Measurements from ENCODE around the gene UBL3.

UBL3 gene, protein sequence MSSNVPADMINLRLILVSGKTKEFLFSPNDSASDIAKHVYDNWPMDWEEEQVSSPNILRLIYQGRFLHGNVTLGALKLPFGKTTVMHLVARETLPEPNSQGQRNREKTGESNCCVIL

GRCh38 chr13:29850213-29850898 lies at the start of gene UBL3:
Gene UBL3, minus strand, starts transcription at chr13:29850617. Its CDS starts 1,079 bp downstream, at chr13:29849538.
- peak; percentile 95 for DNase-seq

GRCh38 chr13:29897102-29897501 lies 46.7 kb upstream of the UBL3 start:
- DNase-seq, result no peak

DNA sequence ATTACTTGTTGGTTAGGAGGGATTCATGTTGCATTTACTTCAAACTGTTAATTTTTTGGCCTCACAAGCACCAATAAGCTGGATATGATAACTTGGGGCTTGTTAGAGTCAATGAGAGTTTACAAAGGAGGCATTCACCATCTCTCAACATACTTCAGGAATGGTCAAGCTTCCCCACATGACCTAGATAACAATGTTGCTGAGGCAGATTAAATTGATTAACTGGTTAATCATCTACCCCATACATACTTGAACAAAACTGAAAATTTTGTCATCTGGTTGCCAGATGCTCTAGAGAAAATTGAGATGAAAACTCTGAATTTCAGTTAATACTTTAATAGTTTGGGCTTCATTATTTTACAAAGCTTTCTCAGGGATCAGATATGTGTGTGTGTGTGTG lies 43.0 kb upstream of the UBL3 start:
- DNase-seq, result peak; percentile 38

- no peak for DNase-seq
Observed at GRCh38 chr13:29892151-29892550, 41.7 kb upstream of the UBL3 start.

DNA sequence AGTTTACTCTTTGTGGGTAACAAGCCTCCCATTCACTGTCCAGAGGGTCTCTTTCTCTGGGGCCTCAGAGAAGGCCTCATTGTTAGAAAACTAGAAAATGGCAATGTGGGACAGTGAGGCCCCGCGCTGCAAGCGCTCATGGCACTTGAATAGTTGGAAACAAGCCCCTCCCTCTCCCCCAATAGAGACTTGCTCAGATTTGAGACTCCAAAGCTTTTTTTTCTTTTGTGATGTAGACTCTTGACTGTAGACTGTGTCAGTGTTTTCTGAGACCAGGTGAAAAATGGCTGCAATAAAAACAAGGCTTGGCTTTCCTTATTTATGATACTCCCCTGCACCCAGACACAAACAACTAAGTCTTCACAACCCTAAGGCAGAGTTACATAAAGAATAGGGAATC lies 38.7 kb upstream of the UBL3 start:
- no peak for DNase-seq

DNA sequence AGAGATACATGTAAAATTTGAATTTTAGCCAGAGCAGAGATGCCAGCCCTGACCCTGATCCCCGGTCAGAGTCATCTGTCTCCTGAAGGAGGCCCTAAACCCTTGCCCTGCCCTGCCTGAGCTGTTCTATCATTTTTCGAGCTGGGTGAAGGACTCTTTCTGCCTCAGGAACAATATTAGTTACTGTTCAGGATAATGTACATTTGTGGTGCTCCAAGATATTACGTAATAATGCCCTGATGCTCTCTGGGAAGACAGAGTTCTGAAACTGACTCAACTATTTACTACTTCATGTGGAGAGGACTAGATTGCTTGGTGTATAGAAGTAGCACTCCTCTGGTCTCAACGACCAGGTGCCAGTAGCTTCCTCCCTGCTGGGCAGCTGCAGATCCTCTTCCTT lies 37.9 kb upstream of the UBL3 start:
- peak; percentile 61 for DNase-seq

DNA sequence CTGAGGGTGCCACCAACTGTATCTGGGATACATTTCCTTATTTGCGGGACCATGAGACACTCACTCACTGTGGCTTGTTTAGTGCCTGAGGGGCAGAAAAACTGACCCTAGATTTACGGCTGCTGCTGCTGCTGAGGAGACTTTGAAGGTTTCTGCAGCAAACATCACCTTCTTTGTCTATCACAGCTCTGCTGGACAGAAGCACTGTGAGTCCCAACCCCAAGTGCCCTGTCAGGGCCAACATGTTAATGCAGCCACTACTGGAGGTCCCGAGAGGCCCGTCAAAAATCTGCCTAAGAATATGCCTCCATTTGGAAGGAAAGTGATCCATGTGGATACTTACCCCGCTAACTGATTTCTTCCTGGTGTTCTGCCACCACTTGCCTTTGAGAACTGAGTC lies 37.3 kb upstream of the UBL3 start:
- no peak for DNase-seq

DNA sequence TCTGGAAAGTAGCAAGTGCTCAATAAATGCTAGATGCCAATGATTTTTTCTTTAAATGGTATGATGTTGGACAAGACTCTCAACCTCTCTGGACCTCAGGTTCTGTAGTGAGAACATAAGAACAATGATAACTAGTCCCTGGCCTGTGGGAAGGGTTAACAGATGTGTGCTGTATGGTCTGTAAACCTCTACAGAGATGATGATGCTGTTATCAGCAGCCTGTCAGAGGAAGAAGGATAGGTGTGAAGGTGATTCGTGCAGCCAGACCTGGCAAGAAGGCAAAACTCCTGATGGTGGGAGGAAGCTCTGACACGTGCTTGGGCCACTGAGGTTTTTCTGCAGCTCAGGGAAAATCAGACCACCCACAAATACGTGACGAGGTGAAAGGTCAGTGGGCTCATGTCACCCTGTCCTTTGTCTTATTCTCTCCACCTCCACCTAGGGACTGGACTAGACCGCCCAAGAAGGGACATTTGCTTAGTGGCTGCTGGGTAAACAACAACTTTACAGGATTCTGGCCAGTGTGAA lies 36.7 kb upstream of the UBL3 start:
- no peak for DNase-seq

DNA sequence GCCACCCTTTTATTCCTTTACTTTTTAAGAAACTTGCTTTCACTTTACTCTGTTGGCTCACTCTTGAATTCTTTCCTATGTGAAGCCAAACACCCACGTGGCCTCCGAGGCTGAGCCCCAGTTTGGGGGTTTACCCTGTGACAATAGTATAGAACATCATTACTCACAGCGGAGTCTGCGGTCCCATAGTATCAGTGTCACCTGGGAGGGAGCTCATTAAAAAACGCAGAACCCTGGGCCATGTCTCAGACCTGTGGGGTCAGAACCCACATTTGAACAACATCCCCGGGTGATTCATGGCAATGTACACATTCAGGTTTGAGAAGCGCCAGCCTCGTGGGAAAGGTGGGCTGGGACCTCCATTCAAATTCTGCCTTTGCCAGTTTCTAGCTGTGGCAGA lies 36.0 kb upstream of the UBL3 start:
- DNase-seq, result no peak

DNA sequence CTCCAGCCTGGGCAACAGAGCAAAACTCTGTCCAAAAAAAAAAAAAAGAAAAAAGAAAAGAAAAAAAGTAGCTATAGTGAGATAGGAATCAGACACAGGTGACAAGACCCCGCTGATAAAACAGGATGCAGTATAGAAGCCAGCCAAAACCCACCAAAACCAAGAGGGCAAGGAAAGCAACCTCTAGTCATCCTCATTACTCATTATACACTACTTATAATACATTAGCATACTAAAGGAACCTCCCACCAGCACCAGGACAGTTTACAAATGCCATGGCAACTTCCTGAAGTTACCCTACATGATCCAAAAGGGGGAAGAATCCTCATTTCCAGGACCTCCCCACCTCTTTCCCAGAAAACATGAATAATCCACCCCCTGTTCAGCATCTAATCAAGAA lies 35.6 kb upstream of the UBL3 start:
- DNase-seq, result no peak

- DNase-seq, result no peak
Observed at GRCh38 chr13:29884671-29885430, 34.4 kb upstream of the UBL3 start.

DNA sequence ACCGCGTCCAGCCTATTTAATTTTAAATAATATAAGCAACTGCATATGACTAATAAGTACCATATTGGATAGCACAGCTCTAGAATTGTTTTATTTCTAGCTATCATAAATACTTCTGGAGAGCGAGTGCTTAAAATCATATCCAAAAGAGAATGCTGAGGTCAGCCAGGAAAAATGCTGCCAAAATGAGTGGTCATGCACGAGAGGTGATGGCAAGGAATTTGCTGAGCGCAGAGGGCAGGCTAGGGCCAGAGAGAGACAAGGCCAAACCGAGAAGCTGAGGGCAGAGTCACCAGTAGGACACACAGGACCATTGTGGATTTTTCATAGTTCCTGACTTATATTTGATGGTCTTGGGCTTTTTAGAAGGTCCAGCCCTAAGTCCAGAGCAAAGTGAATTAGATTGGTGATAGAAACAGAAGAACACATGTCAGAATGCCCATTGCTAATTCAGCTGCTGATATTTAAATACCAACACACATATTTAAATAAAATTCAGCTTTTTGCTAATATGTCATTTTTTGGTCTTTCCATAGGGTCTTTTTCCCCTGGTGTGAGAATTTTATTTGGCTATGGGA lies 33.6 kb upstream of the UBL3 start:
- no peak for DNase-seq

DNA sequence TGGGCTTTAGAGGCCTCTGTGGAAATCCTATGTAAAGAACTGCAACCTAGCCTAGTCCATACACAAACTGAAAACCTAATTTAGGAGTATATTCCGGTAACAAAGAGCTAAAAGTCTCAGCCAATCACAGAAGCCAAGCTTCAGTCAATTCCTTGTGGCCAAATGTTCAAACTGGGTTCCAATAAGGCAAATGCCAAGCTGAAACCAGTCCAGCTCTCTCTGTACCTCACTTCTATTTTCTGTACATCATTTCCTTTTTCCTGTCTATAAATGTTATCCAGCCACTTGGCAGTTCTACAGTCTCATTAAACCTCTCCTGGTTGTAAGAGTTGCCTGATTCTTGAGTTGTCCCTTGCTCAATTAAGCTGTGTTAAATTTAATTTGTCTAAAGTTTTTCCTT lies 31.7 kb upstream of the UBL3 start:
- DNase-seq, result no peak

DNA sequence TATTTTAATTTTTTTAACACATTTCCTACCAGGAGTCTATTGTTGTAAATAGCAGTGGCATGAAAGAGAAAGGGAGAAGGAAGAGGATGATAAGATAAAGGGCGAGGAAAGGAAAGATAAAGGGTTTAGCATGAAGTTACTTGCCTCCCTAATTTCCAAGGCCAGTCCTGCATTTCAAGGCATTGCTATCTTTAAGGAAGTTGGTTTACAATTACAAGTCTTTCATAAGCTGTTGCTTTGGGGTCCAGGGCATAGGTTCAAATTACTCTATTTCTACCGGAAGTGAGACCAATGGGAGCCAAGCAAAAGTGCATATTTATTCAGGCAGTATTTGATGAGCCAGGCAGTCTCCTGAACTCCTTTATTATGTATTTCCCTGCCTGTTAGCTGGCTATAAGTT lies 27.7 kb upstream of the UBL3 start:
- DNase-seq, result no peak

GRCh38 chr13:29877456-29878078 lies 27.1 kb upstream of the UBL3 start:
- DNase-seq, result no peak

DNA sequence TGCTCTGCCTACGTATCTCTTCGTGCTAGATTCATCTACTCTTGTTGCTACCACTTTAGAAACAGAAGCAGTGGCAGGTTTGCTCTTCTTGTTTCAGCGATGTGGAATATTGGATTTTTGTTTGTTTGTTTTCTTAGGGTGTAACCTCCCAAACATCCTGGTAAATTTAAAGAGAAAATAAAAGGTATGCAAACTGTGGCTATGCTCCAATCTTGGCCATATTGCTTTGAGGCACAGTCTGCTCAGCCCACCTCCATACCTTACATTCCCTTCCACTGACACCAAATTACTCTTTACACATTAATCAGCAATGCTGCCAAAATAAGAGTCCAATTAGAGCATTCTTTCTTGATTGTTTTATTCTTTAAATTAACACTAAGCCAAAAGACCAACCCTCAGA lies 25.2 kb upstream of the UBL3 start:
- no peak for DNase-seq

DNA sequence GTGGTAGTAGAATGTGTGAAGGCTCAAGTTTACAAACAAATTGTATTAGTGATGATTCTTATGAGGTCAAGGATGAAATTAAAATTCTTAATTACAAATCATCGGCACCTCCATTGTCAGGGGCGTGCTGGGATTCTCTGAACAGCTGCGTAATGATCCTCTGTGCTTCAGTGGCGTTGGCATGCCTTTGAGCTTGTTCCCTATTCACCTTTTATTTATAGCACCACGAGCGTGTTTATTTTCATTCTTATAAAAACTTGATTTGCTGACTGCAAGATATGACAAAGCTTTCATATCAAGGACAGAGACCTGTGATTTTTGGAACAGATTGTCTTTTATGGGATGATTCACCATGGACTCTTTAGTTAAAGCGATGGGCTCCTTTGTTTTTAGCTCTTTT lies 18.2 kb upstream of the UBL3 start:
- no peak for DNase-seq

- DNase-seq, result no peak
Observed at GRCh38 chr13:29865934-29866333, 15.5 kb upstream of the UBL3 start.

DNA sequence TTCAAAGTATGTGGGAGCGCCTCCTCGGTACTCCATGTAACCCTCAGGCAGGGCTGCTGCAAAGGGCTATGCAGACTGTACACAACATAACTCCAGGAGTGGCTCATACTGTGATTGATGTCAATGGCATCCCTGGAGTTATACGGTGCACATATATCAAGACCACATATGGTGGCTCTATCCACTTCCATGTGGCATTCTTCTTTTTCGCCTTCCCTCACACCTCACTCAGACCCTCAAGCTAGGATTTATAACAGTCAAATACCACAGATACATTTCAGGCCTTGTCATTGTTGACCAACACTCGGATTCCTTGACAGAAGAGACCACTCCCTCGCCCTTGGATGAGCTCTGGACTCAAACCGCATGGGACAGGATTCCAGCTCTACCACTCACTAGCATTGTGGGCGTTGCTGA lies 11.3 kb upstream of the UBL3 start:
- peak; percentile 94 for DNase-seq

DNA sequence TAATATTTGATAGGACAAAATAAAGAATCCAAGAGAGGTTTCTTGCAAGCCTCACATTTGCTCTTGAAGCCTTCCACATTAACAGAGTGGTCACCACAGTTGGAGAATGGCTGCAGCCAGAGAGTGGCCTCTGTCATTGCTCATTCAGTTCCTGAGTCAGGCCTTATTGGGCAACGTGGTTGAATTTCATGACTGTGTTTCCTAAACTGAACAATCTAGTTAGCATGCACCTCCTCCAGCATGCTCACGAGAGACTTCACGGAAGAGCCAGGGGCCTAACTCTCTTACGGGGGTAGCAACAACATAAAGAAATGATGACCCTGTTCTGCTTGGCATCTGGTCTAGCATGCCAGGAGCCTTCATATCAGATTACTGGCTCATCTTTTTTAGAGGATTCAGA lies 9.6 kb upstream of the UBL3 start:
- DNase-seq, result peak; percentile 90

GRCh38 chr13:29858667-29859066 lies 8.2 kb upstream of the UBL3 start:
- peak; percentile 60 for DNase-seq

GRCh38 chr13:29858231-29858630 lies 7.8 kb upstream of the UBL3 start:
- DNase-seq, result no peak

GRCh38 chr13:29857085-29857484 lies 6.7 kb upstream of the UBL3 start:
- DNase-seq, result no peak

Data from HCEC 1CT (cell line).